Activated CD8-positive, alpha-beta memory T cell treated with anti-CD3 and anti-CD28 coated beads for 4 hours (primary cell): Measurements from ENCODE around the gene CLCN2.

Experiments used
- DNase-seq, 2 donors: peaks; one replicate each; pipeline ENCODE4 v3.0.0-alpha.2; 2020; ENCODE audit warnings: low read depth in 2 of 2

The CLCN2 gene

DNA sequence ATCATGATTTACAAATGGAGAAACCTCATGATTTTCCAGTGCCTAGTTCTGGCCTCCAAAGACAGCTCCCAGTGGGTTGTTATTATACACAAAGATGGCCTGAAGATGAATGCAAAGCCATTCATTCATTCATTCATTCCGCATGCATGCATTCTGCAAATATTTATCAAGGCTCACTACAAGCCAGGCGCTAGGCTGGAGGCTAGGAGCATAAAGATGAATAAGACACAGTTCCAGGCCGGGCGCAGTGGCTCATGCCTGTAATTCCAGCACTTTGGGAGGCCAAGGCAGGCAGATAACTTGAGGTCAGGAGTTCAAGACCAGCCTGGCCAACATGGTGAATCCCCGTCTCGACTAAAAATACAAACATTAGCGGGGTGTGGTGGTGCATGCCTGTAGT is 64.8 kb downstream of the CLCN2 start:
- no peak for DNase-seq
